WTC11 (cell line): ENCODE measurements around the gene ZDHHC4. TPM values are rescaled to one million over a fixed set of nuclear protein-coding genes. Genes with fewer than 3 reads are reported as not detected.

Source experiments
- ATAC-seq: fragments of 200-7000 bp; cut with Tn5 transposase; 2 replicates; pipeline ENCODE4 v1.10.0; 2021; ENCODE audit warnings: mild to moderate bottlenecking, moderate library complexity
- CTCF ChIA-PET: fragments of 300-600 bp; sonication (Branson Sonifier 250); formaldehyde crosslinking; loops from one replicate; lab custom pipeline; 2021; ENCODE audit warnings: antibody characterized with exemption; lab: Charles Lee
- POLR2A ChIA-PET: fragments of 350-600 bp; sonication (Branson Sonifier 250); formaldehyde crosslinking; loops from one replicate; lab custom pipeline; 2021; ENCODE audit warnings: antibody characterized with exemption; lab: Charles Lee
- DNase-seq: peaks from one replicate; pipeline ENCODE4 v3.0.0; 2021; ENCODE audit warnings: low spot score
- H3K27ac Mint-ChIP-seq: 2 replicates; pipeline ENCODE4 v1.8.0; 2021; ENCODE audit warnings: mixed read lengths
- H3K27me3 Mint-ChIP-seq: 2 replicates; pipeline ENCODE4 v1.8.0; 2021; ENCODE audit warnings: low read depth, mild to moderate bottlenecking, moderate library complexity, mixed read lengths
- H3K36me3 Mint-ChIP-seq: 2 replicates; pipeline ENCODE4 v1.8.0; 2021; ENCODE audit warnings: mixed read lengths
- H3K4me1 Mint-ChIP-seq: 2 replicates; pipeline ENCODE4 v1.8.0; 2022; ENCODE audit warnings: mixed read lengths
- H3K4me3 Mint-ChIP-seq: 2 replicates; pipeline ENCODE4 v1.8.0; 2021; ENCODE audit warnings: mild to moderate bottlenecking, moderate library complexity, mixed read lengths
- H3K9me3 Mint-ChIP-seq: 2 replicates; pipeline ENCODE4 v1.8.0; 2021; ENCODE audit warnings: mixed read lengths
- ATF2 ChIP-seq: sonication (generic); formaldehyde crosslinking; IDR thresholded peaks from 2 replicates; pipeline ENCODE4 v1.8.1; 2022; ENCODE audit warnings: low read depth, missing genetic modification reagents, borderline replicate concordance
- ATF3 ChIP-seq: sonication (generic); formaldehyde crosslinking; conservative IDR thresholded peaks from 2 replicates; pipeline ENCODE4 v1.8.1; 2022; ENCODE audit warnings: mild to moderate bottlenecking, missing genetic modification reagents
- ATF6 ChIP-seq: sonication (generic); formaldehyde crosslinking; IDR thresholded peaks from 2 replicates; pipeline ENCODE4 v1.8.1; 2023; ENCODE audit warnings: mild to moderate bottlenecking, missing genetic modification reagents
- CREM ChIP-seq: sonication (generic); formaldehyde crosslinking; IDR thresholded peaks from 2 replicates; pipeline ENCODE4 v1.8.1; 2022; ENCODE audit warnings: mild to moderate bottlenecking, missing genetic modification reagents, moderate library complexity
- E2F4 ChIP-seq: sonication (generic); formaldehyde crosslinking; IDR thresholded peaks from 2 replicates; pipeline ENCODE4 v1.8.1; 2022; ENCODE audit warnings: low read depth, mild to moderate bottlenecking, moderate library complexity, missing genetic modification reagents, borderline replicate concordance
- FOXP1 ChIP-seq: sonication (generic); formaldehyde crosslinking; IDR thresholded peaks from 2 replicates; pipeline ENCODE4 v1.8.0; 2022; ENCODE audit warnings: missing genetic modification reagents, mild to moderate bottlenecking, moderate library complexity, borderline replicate concordance
- IRF2 ChIP-seq: sonication (generic); formaldehyde crosslinking; IDR thresholded peaks from 2 replicates; pipeline ENCODE4 v1.8.0; 2022; ENCODE audit warnings: low read depth, missing genetic modification reagents, borderline replicate concordance
- MAX ChIP-seq: sonication (generic); formaldehyde crosslinking; IDR thresholded peaks from 2 replicates; pipeline ENCODE4 v1.8.0; 2022; ENCODE audit warnings: mild to moderate bottlenecking, missing genetic modification reagents
- MYBL2 ChIP-seq: sonication (generic); formaldehyde crosslinking; IDR thresholded peaks from 2 replicates; pipeline ENCODE4 v1.8.1; 2023; ENCODE audit warnings: mild to moderate bottlenecking, moderate library complexity, missing genetic modification reagents
- SMAD4 ChIP-seq: sonication (generic); formaldehyde crosslinking; IDR thresholded peaks from 2 replicates; pipeline ENCODE4 v1.8.0; 2022; ENCODE audit warnings: mild to moderate bottlenecking, missing genetic modification reagents
- STAT6 ChIP-seq: sonication (generic); formaldehyde crosslinking; conservative IDR thresholded peaks from 2 replicates; pipeline ENCODE4 v1.8.1; 2023; ENCODE audit warnings: mild to moderate bottlenecking, low read depth, missing genetic modification reagents, moderate library complexity
- TCF7 ChIP-seq: sonication (generic); formaldehyde crosslinking; IDR thresholded peaks from 2 replicates; pipeline ENCODE4 v1.8.0; 2022; ENCODE audit warnings: mild to moderate bottlenecking, low read depth, missing genetic modification reagents, moderate library complexity
- ZBTB43 ChIP-seq: sonication (generic); formaldehyde crosslinking; IDR thresholded peaks from 2 replicates; pipeline ENCODE4 v1.8.1; 2023; ENCODE audit warnings: mild to moderate bottlenecking, missing genetic modification reagents
- ZNF138 ChIP-seq: sonication (generic); formaldehyde crosslinking; conservative IDR thresholded peaks from 2 replicates; pipeline ENCODE4 v1.8.1; 2022; ENCODE audit warnings: mild to moderate bottlenecking, moderate library complexity, missing genetic modification reagents
- ZNF317 ChIP-seq: sonication (generic); formaldehyde crosslinking; IDR thresholded peaks from 2 replicates; pipeline ENCODE4 v1.8.1; 2023; ENCODE audit warnings: low read depth, mild to moderate bottlenecking, moderate library complexity, missing genetic modification reagents, borderline replicate concordance
- ZNF423 ChIP-seq: fragments of 250-450 bp; sonication (Bioruptor Pico); IDR thresholded peaks from 2 replicates; pipeline ENCODE4 v2.1.2; 2022; ENCODE audit warnings: mild to moderate bottlenecking, moderate library complexity
- ZNF532 ChIP-seq: fragments of 250-450 bp; sonication (Bioruptor Pico); IDR thresholded peaks from 2 replicates; pipeline ENCODE4 v1.9.0; 2021; ENCODE audit warnings: mild to moderate bottlenecking, borderline replicate concordance
- total RNA-seq: library from RNA; stranded (reverse); gene quantifications from 3 replicates; pipeline ENCODE4 v1.2.3, GENCODE V29; 2021

Gene ZDHHC4
- total RNA-seq, 1 experiment from 2014 or later = 37.7 TPM

- no peak overlapping the region; the same call in 1 of the 2 replicates for H3K27ac Mint-ChIP-seq
- ATAC-seq (no peak), DNase-seq (no peak)
- peaks cover 5% of the 10 kb centered on the region; the same call in 1 of the 2 replicates for H3K27me3 Mint-ChIP-seq
- no peaks in the 10 kb centered on the region for H3K36me3 Mint-ChIP-seq
- peaks cover 12% of the 10 kb centered on the region for H3K4me1 Mint-ChIP-seq
- ChIA-PET CTCF (no interaction called here), POLR2A (no interaction called here)
- H3K4me3 Mint-ChIP-seq = peak overlapping the region; percentile 22; the same call in 1 of the 2 replicates
- no peaks in the 10 kb centered on the region for H3K9me3 Mint-ChIP-seq
- TF ChIP-seq STAT6 (CRISPR knock-in tag) = no peak
- TF ChIP-seq, all 79 proteins: peak for 0
Observed at GRCh38 chr7:6613706-6614105, 36.5 kb downstream of the ZDHHC4 start.

GRCh38 chr7:6614953-6615722 lies 37.9 kb downstream of the ZDHHC4 start, which contains the start of gene ZNF853:
Gene ZNF853 (plus strand): TSS chr7:6615610. CDS start chr7:6616175, 565 bp downstream.
- peaks cover 5% of the 10 kb centered on the region; the same call in 1 of the 2 replicates for H3K27me3 Mint-ChIP-seq
- H3K9me3 Mint-ChIP-seq = no peaks in the 10 kb centered on the region
- peaks cover 12% of the 10 kb centered on the region for H3K4me1 Mint-ChIP-seq
- DNase-seq (peak; percentile 54), ATAC-seq (peak; percentile 62)
- peak within 1 kb of the TSS; percentile 28 for H3K27ac Mint-ChIP-seq
- H3K36me3 Mint-ChIP-seq = no peaks in the 10 kb centered on the region
- H3K4me3 Mint-ChIP-seq = peak within 1 kb of the TSS; percentile 76
- CTCF ChIA-PET = no interaction called here
- POLR2A ChIA-PET = no interaction called here
- TF ChIP-seq MAX (peak; percentile 55; the same call in 1 of the 2 replicates), FOXP1 (CRISPR knock-in tag) (peak; percentile 75; the same call in 1 of the 2 replicates), ATF6 (no peak), TCF7 (CRISPR knock-in tag) (no peak), ATF3 (no peak), ZBTB43 (CRISPR knock-in tag) (no peak), E2F4 (no peak), ZNF138 (CRISPR knock-in tag) (no peak), IRF2 (CRISPR knock-in tag) (no peak), SMAD4 (CRISPR knock-in tag) (peak; percentile 77; the same call in 1 of the 2 replicates), ATF2 (CRISPR knock-in tag) (no peak), CREM (CRISPR knock-in tag) (no peak), ZNF317 (CRISPR knock-in tag) (no peak), MYBL2 (CRISPR knock-in tag) (peak; percentile 7; the same call in 1 of the 2 replicates), ZNF532 (CRISPR knock-in tag) (no peak), ZNF423 (CRISPR knock-in tag) (peak; percentile 79)
